ENCODE results near the gene DIP2B.

GRCh38 chr12:50711121-50711520, 206.3 kb downstream of the DIP2B start:
- TF ChIP-seq CTCF (conservative IDR thresholded peaks at IDR 0.05; ENCODE audit: low read length) (no peak), EZH2phosphoT487 (IDR thresholded peaks at IDR 0.05; ENCODE audit: borderline replicate concordance, low read depth, low read length) (no peak)
